Stimulated activated effector memory CD8-positive, alpha-beta T cell treated with anti-CD3 and anti-CD28 coated beads, Interleukin-12 subunit alpha, Interleukin-12 subunit beta, amount 100 ng/mL, for 72 hours (primary cell): Measurements from ENCODE around the gene CCDC184.
"Not testable (repeated sequence)": the region's sequence is repeated elsewhere in the genome, so short reads cannot be mapped to it uniquely, and the experiment has no call there.

ENCODE experiments used
- ATAC-seq: fragments of 150-1000 bp; cut with Tn5 transposase; 2 replicates; pipeline ENCODE4 v1.10.0; 2021
- DNase-seq, 2 donors: peaks; one replicate each; pipeline ENCODE4 v3.0.0; 2021 to 2022; ENCODE audit warnings: low spot score in 2 of 2
- H3K27ac Mint-ChIP-seq: one replicate; pipeline ENCODE4 v1.8.0; 2022; ENCODE audit warnings: mild to moderate bottlenecking, mixed read lengths
- H3K36me3 Mint-ChIP-seq: one replicate; pipeline ENCODE4 v1.8.0; 2022; ENCODE audit warnings: mild to moderate bottlenecking, mixed read lengths
- H3K4me1 Mint-ChIP-seq: one replicate; pipeline ENCODE4 v1.8.0; 2022; ENCODE audit warnings: mixed read lengths
- H3K4me3 Mint-ChIP-seq: one replicate; pipeline ENCODE4 v1.8.0; 2022; ENCODE audit warnings: mild to moderate bottlenecking, mixed read lengths
- H3K9me3 Mint-ChIP-seq: one replicate; pipeline ENCODE4 v1.8.0; 2022; ENCODE audit warnings: mixed read lengths

CCDC184 gene

GRCh38 chr12:48219631-48220030, 36.2 kb downstream of the CCDC184 start:
- H3K4me3 Mint-ChIP-seq, result no peak overlapping the region
- ATAC-seq, result no peak
- H3K36me3 Mint-ChIP-seq, result no peaks in the 10 kb centered on the region
- H3K27ac Mint-ChIP-seq, result no peak overlapping the region
- peaks cover 3% of the 10 kb centered on the region for H3K9me3 Mint-ChIP-seq
- no peaks in the 10 kb centered on the region for H3K4me1 Mint-ChIP-seq
- DNase-seq, result no peak

- no peak overlapping the region for H3K4me3 Mint-ChIP-seq
- no peak for ATAC-seq
- H3K36me3 Mint-ChIP-seq, result no peaks in the 10 kb centered on the region
- peaks cover 4% of the 10 kb centered on the region for H3K9me3 Mint-ChIP-seq
- H3K27ac Mint-ChIP-seq, result no peak overlapping the region
- H3K4me1 Mint-ChIP-seq, result no peaks in the 10 kb centered on the region
- no peak for DNase-seq
Observed at GRCh38 chr12:48220701-48221100, 37.3 kb downstream of the CCDC184 start.

GRCh38 chr12:48221645-48222044, 38.2 kb downstream of the CCDC184 start:
- Mint-ChIP-seq H3K4me3 (no peak overlapping the region), H3K4me1 (no peaks in the 10 kb centered on the region), H3K9me3 (peaks cover 5% of the 10 kb centered on the region), H3K36me3 (no peaks in the 10 kb centered on the region), H3K27ac (no peak overlapping the region)
- DNase-seq (no peak), ATAC-seq (no peak)

- not testable (repeated sequence) for H3K4me1 Mint-ChIP-seq, H3K9me3 Mint-ChIP-seq, H3K27ac Mint-ChIP-seq, H3K36me3 Mint-ChIP-seq, ATAC-seq, H3K4me3 Mint-ChIP-seq, DNase-seq
Observed at GRCh38 chr12:48224533-48224932, 41.1 kb downstream of the CCDC184 start.

- not testable (repeated sequence) for ATAC-seq, H3K4me1 Mint-ChIP-seq, DNase-seq, H3K4me3 Mint-ChIP-seq, H3K36me3 Mint-ChIP-seq, H3K27ac Mint-ChIP-seq, H3K9me3 Mint-ChIP-seq
Observed at GRCh38 chr12:48231169-48231958, 47.9 kb downstream of the CCDC184 start.
